Activated B cell treated with CpG ODN at 0.5 μM for 24 hours (primary cell): ENCODE measurements around the gene TBCCD1. TPM values are rescaled to one million over a fixed set of nuclear protein-coding genes. Genes with fewer than 3 reads are reported as not detected.
"Not testable (repeated sequence)": the region's sequence is repeated elsewhere in the genome, so short reads cannot be mapped to it uniquely, and the experiment has no call there.

Experiments used
- ATAC-seq: fragments of 200-7000 bp; cut with Tn5 transposase; one replicate; pipeline ENCODE4 v1.10.0; 2021; ENCODE audit warnings: low read depth, mild to moderate bottlenecking, moderate library complexity
- CTCF ChIA-PET: fragments of 350-600 bp; sonication (Branson Sonifier 250); formaldehyde crosslinking; loops from one replicate; lab custom pipeline; 2021; ENCODE audit warnings: antibody characterized with exemption; lab: Charles Lee
- POLR2A ChIA-PET: fragments of 350-600 bp; sonication (Branson Sonifier 250); formaldehyde crosslinking; loops from one replicate; lab custom pipeline; 2021; ENCODE audit warnings: antibody characterized with exemption; lab: Charles Lee
- DNase-seq: peaks from one replicate; pipeline ENCODE4 v3.0.0; 2022
- H3K27ac Mint-ChIP-seq: one replicate; pipeline ENCODE4 v1.8.0; 2020; ENCODE audit warnings: mixed read lengths
- H3K27me3 Mint-ChIP-seq: one replicate; pipeline ENCODE4 v1.8.0; 2021; ENCODE audit warnings: mixed read lengths
- H3K36me3 Mint-ChIP-seq: one replicate; pipeline ENCODE4 v1.8.0; 2021; ENCODE audit warnings: low read depth, mixed read lengths
- H3K4me1 Mint-ChIP-seq: one replicate; pipeline ENCODE4 v1.8.0; 2021; ENCODE audit warnings: mixed read lengths
- H3K4me3 Mint-ChIP-seq: one replicate; pipeline ENCODE4 v1.8.0; 2020; ENCODE audit warnings: mild to moderate bottlenecking, mixed read lengths
- H3K9me3 Mint-ChIP-seq: one replicate; pipeline ENCODE4 v1.8.0; 2020; ENCODE audit warnings: mixed read lengths
- intact Hi-C: fragments of 100-400 bp; cut with micrococcal nuclease; formaldehyde crosslinking; loops from one replicate; pipeline ENCODE4 v1.15.1; 2024
- total RNA-seq: library from RNA; stranded (reverse); gene quantifications from 2 replicates; pipeline ENCODE4 v1.2.3, GENCODE V29; 2022
- TF ChIP-seq, protein P1 (sequence below): fragments of 200-600 bp; IDR thresholded peaks from one replicate; pipeline ENCODE4 v1.8.0; 2022; ENCODE audit warnings: antibody characterized with exemption, mild to moderate bottlenecking

Gene TBCCD1
- total RNA-seq, 1 donor from 2014 or later: 15.4 TPM

DNA sequence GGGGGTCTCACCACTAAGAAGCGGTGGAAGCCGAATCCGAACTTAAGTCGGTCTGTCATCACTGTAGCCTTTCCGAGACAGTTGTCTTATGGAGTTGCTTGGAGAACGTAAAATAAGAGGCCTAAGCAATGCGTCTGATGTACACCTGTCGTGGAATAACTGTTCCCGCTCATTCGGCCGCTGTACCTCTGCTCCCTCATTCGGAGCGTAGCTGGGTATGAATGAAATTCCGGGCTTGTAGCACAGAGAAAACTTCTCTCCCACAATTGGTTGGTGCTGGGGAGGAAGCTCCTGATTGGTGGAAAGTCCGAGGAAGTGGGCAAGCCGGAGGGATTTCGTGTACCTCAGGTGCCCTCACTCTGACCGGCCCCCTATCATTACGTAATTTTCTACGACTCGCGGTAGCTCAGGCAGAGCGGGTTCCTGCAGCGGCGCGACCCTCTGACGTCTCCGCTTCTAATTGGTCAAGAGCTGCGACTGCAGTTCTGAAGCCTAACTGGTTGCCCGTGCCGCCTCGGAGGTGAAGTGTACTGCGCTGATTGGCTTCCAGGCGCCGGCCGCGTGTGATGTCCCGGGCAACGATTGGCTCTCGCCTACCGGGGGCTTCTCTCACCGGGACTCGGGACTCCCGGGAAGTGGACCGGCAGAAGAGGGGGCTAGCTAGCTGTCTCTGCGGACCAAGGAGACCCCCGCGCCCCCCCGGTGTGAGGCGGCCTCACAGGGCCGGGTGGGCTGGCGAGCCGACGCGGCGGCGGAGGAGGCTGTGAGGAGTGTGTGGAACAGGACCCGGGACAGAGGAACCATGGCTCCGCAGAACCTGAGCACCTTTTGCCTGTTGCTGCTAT is 3.2 kb upstream of the TBCCD1 start, which contains the start of gene DNAJB11:
Gene DNAJB11 (plus strand): TSS at position 625 of the 845 bp plus-strand sequence. CDS start 178 bp downstream, at position 803.
- CTCF ChIA-PET: interaction anchor here (0.9 to 1.6 kb wide), 7 partner anchors 30 to 632 kb away, joined by 3 to 6 read pairs (median 4); partner anchors contain the start of gene TRA2B
- DNase-seq (peak; percentile 91), ATAC-seq (peak; percentile 82)
- H3K9me3 Mint-ChIP-seq: no peaks in the 10 kb centered on the region
- H3K4me3 Mint-ChIP-seq: peak within 1 kb of the TSS; percentile 94
- intact Hi-C loops: loop anchor here (1.0 to 2.0 kb wide), 6 partner anchors 36 to 568 kb away; partner anchors contain the start of genes EIF4A2 and RPL39L
- TF ChIP-seq, protein P1, sequence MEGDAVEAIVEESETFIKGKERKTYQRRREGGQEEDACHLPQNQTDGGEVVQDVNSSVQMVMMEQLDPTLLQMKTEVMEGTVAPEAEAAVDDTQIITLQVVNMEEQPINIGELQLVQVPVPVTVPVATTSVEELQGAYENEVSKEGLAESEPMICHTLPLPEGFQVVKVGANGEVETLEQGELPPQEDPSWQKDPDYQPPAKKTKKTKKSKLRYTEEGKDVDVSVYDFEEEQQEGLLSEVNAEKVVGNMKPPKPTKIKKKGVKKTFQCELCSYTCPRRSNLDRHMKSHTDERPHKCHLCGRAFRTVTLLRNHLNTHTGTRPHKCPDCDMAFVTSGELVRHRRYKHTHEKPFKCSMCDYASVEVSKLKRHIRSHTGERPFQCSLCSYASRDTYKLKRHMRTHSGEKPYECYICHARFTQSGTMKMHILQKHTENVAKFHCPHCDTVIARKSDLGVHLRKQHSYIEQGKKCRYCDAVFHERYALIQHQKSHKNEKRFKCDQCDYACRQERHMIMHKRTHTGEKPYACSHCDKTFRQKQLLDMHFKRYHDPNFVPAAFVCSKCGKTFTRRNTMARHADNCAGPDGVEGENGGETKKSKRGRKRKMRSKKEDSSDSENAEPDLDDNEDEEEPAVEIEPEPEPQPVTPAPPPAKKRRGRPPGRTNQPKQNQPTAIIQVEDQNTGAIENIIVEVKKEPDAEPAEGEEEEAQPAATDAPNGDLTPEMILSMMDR: no peak
- peak within 1 kb of the TSS; percentile 97 for H3K27ac Mint-ChIP-seq
- POLR2A ChIA-PET: interaction anchor here (0.6 to 6.1 kb wide), 21 partner anchors 9 to 1888 kb away, joined by 3 to 66 read pairs (median 5); partner anchors contain the start of genes DGKG, EIF4A2, SENP2 and TRA2B
- peaks cover 47% of the 10 kb centered on the region for H3K36me3 Mint-ChIP-seq
- H3K4me1 Mint-ChIP-seq: peaks cover 56% of the 10 kb centered on the region
- H3K27me3 Mint-ChIP-seq: no peaks in the 10 kb centered on the region

DNA sequence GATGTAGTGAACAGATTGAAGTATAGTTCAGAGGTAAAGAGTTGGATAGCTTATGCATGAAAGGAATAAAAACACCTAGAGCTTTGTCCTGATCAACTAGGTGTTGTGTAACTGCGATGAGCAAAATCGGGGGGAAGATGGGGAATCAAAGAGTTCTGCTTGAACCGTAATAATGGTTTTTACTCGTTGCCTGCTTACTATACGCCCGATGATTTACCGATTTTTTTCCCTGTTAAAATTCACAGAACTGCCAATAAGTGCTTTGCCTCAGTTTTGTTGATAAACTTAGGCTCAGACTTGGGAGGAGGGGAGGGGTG is 2.6 kb upstream of the TBCCD1 start:
- ChIA-PET CTCF (interaction anchor here (0.9 to 1.6 kb wide), 7 partner anchors 29 to 632 kb away, joined by 3 to 6 read pairs (median 4); partner anchors contain the start of gene TRA2B), POLR2A (interaction anchor here (0.6 to 6.1 kb wide), 17 partner anchors 9 to 984 kb away, joined by 3 to 66 read pairs (median 6); partner anchors contain the start of genes DGKG, EIF4A2, SENP2 and TRA2B)

DNA sequence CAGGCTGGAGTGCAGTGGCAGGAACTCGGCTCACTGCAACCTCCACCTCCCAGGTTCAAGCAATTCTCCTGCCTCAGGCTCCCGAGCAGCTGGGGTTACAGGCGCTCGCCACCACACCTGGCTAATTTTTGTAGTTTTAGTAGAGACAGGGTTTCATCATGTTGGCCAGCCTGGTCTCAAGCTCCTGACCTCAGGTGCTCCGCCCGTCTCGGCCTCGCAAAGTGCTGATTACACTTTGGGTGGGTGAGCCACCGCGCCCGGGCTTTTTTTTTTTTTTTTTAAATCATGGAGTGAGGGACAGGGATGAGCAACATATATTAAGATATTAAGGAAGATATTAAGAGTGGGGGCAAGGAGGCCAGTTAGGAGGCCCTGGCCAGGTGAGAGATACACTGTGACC is 2.2 kb upstream of the TBCCD1 start:
- Mint-ChIP-seq H3K4me1 (peaks cover 56% of the 10 kb centered on the region), H3K4me3 (peak overlapping the region; percentile 94), H3K27ac (peak overlapping the region; percentile 97), H3K36me3 (peaks cover 39% of the 10 kb centered on the region)
- intact Hi-C loops: loop anchor here (5.0 kb wide), 1 partner anchor 258 kb away; no protein-coding TSS in a partner anchor
- CTCF ChIA-PET: interaction anchor here (0.9 to 1.2 kb wide), 2 partner anchors 35 to 328 kb away, joined by 3 to 4 read pairs; no protein-coding TSS in a partner anchor
- not testable (repeated sequence) for H3K9me3 Mint-ChIP-seq, DNase-seq, ATAC-seq, H3K27me3 Mint-ChIP-seq
- POLR2A ChIA-PET: interaction anchor here (0.7 to 6.1 kb wide), 6 partner anchors 36 to 1729 kb away, joined by 7 to 66 read pairs (median 16); partner anchors contain the start of genes EIF4A2 and TRA2B

More for the DNA sequence above, 2.6 kb upstream of the TBCCD1 start:
- no peak for ATAC-seq
- no peaks in the 10 kb centered on the region for H3K9me3 Mint-ChIP-seq
- H3K36me3 Mint-ChIP-seq: peaks cover 42% of the 10 kb centered on the region
- H3K27me3 Mint-ChIP-seq: no peaks in the 10 kb centered on the region
- H3K27ac Mint-ChIP-seq: peak overlapping the region; percentile 97
- peaks cover 56% of the 10 kb centered on the region for H3K4me1 Mint-ChIP-seq
- H3K4me3 Mint-ChIP-seq: peak overlapping the region; percentile 94
- TF ChIP-seq, protein P1: no peak
- intact Hi-C loops: loop anchor here (1.0 to 5.0 kb wide), 7 partner anchors 35 to 569 kb away; partner anchors contain the start of genes EIF4A2 and RPL39L
- no peak for DNase-seq

DNA sequence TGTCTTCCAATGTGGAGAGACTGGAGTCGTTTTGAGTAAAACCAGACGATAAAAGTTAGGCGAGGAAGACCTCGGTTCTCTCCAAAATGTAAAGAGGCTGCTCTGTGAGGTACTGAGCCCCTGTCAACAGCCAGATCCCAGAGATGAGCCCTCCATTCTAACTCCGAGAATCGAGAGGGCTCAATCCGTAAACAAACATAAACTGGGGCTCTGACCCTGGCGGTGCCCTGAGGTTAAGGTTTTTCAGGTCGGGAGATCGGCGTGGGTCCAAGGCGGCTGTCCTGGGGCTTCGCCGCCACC is 417 bp downstream of the TBCCD1 start:
- DNase-seq (no peak), ATAC-seq (no peak)
- Mint-ChIP-seq H3K4me1 (peaks cover 63% of the 10 kb centered on the region), H3K27me3 (no peaks in the 10 kb centered on the region), H3K4me3 (peak overlapping the region; percentile 94), H3K36me3 (peaks cover 38% of the 10 kb centered on the region), H3K9me3 (no peaks in the 10 kb centered on the region), H3K27ac (peak overlapping the region; percentile 96)
- intact Hi-C loops: loop anchor here (1.0 to 5.0 kb wide), 4 partner anchors 261 to 980 kb away; partner anchors contain the start of genes ETV5, SENP2 and TRA2B
- ChIA-PET POLR2A (interaction anchor here (1.2 to 6.1 kb wide), 6 partner anchors 27 to 630 kb away, joined by 4 to 66 read pairs (median 6); partner anchors contain the start of genes EIF4A2 and TRA2B), CTCF (interaction anchor here (1.2 to 2.0 kb wide), 2 partner anchors 311 to 623 kb away, joined by 6 to 7 read pairs; no protein-coding TSS in a partner anchor)
- TF ChIP-seq, protein P1: no peak

DNA sequence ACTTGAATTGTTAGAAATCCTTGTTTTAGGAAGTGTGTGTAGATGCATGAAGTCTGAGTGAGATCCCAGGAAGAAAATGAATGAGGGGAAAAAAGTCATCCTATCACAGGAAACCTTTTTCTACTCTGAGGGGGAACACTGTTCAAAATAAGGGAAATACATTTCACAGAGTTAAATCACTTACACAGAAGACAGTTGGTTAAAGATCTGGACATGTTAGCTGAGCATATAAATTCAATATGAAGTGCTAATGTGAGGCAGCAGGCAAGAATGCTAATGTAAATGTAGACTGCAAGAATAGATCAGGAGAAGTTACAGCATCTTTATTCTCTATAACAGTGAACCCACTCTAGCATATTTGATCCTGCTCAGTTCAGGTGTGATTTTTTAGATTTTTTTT is 2.6 kb downstream of the TBCCD1 start:
- no peak overlapping the region for H3K4me3 Mint-ChIP-seq

More for the DNA sequence above, 2.6 kb downstream of the TBCCD1 start:
- TF ChIP-seq, protein P1: no peak
- ATAC-seq (no peak), DNase-seq (no peak)
- H3K27ac Mint-ChIP-seq: no peak overlapping the region
- intact Hi-C loops: no loop called here
- H3K9me3 Mint-ChIP-seq: no peaks in the 10 kb centered on the region
- H3K4me1 Mint-ChIP-seq: peaks cover 47% of the 10 kb centered on the region
- CTCF ChIA-PET: interaction anchor here (2.0 kb wide), 1 partner anchor 621 kb away, joined by 6 read pairs; no protein-coding TSS in a partner anchor
- POLR2A ChIA-PET: interaction anchor here (1.3 kb wide), 1 partner anchor 626 kb away, joined by 5 read pairs; the partner anchor contains the start of gene TRA2B
- peaks cover 31% of the 10 kb centered on the region for H3K36me3 Mint-ChIP-seq
- no peaks in the 10 kb centered on the region for H3K27me3 Mint-ChIP-seq
